Duodenal mucosa (tissue), 2 donors: ENCODE data around the gene WWOX.

ENCODE experiments used
- H3K27ac ChIP-seq: one replicate; pipeline ENCODE4 v1.7.0; 2013; ENCODE audit warnings: low read depth, low read length
- H3K27me3 ChIP-seq, 2 donors: one replicate each; pipeline ENCODE4 v1.7.0; 2013; ENCODE audit warnings: low read length in 2 of 2, control low read depth in 1 of 2; ENCODE audit not compliant: insufficient read depth in 2 of 2, control insufficient read depth in 1 of 2
- H3K36me3 ChIP-seq, 2 donors: one replicate each; pipeline ENCODE4 v1.7.0; 2013; ENCODE audit warnings: low read length in 2 of 2, control low read depth in 1 of 2; ENCODE audit not compliant: insufficient read depth in 2 of 2, control insufficient read depth in 1 of 2
- H3K4me1 ChIP-seq, 2 donors: one replicate each; pipeline ENCODE4 v1.7.0; 2013; ENCODE audit warnings: low read length in 2 of 2, control low read depth in 1 of 2; ENCODE audit not compliant: insufficient read depth in 2 of 2, control insufficient read depth in 1 of 2
- H3K4me3 ChIP-seq, 2 donors: one replicate each; pipeline ENCODE4 v1.7.0; 2013; ENCODE audit warnings: low read length in 2 of 2, low read depth in 1 of 2
- H3K9ac ChIP-seq, 2 donors: one replicate each; pipeline ENCODE4 v1.7.0; 2013; ENCODE audit warnings: low read length in 2 of 2, low read depth in 1 of 2
- H3K9me3 ChIP-seq, 2 donors: one replicate each; pipeline ENCODE4 v1.7.0; 2013; ENCODE audit warnings: low read length in 2 of 2, control low read depth in 1 of 2; ENCODE audit not compliant: control insufficient read depth in 1 of 2

WWOX gene

GRCh38 chr16:78535098-78535497 lies 435.6 kb downstream of the WWOX start:
- no peaks in the 10 kb centered on the region for H3K9me3 ChIP-seq
- H3K36me3 ChIP-seq: no peaks in the 10 kb centered on the region
- no peak overlapping the region for H3K27ac ChIP-seq
- no peak overlapping the region for H3K9ac ChIP-seq
- no peak overlapping the region for H3K4me3 ChIP-seq
- H3K4me1 ChIP-seq: no peaks in the 10 kb centered on the region
- H3K27me3 ChIP-seq: no peaks in the 10 kb centered on the region

- Histone ChIP-seq H3K27me3 (no peaks in the 10 kb centered on the region), H3K4me3 (no peak overlapping the region), H3K27ac (no peak overlapping the region)
Observed at GRCh38 chr16:78537511-78537910, 438.1 kb downstream of the WWOX start.

GRCh38 chr16:78538292-78538691 lies 438.8 kb downstream of the WWOX start:
- Histone ChIP-seq H3K4me3 (no peak overlapping the region), H3K4me1 (no peaks in the 10 kb centered on the region), H3K36me3 (no peaks in the 10 kb centered on the region), H3K9ac (no peak overlapping the region), H3K27ac (no peak overlapping the region), H3K9me3 (no peaks in the 10 kb centered on the region), H3K27me3 (no peaks in the 10 kb centered on the region)

More at GRCh38 chr16:78537511-78537910, 438.1 kb downstream of the WWOX start:
- no peaks in the 10 kb centered on the region for H3K36me3 ChIP-seq
- no peaks in the 10 kb centered on the region for H3K9me3 ChIP-seq
- no peaks in the 10 kb centered on the region for H3K4me1 ChIP-seq
- no peak overlapping the region for H3K9ac ChIP-seq

GRCh38 chr16:78538919-78539318 lies 439.5 kb downstream of the WWOX start:
- Histone ChIP-seq H3K9ac (no peak overlapping the region), H3K36me3 (no peaks in the 10 kb centered on the region), H3K9me3 (no peaks in the 10 kb centered on the region), H3K4me1 (no peaks in the 10 kb centered on the region), H3K27ac (no peak overlapping the region), H3K27me3 (no peaks in the 10 kb centered on the region), H3K4me3 (no peak overlapping the region)

- Histone ChIP-seq H3K27ac (no peak overlapping the region), H3K9me3 (no peaks in the 10 kb centered on the region), H3K4me1 (no peaks in the 10 kb centered on the region), H3K27me3 (no peaks in the 10 kb centered on the region), H3K4me3 (no peak overlapping the region), H3K9ac (no peak overlapping the region), H3K36me3 (no peaks in the 10 kb centered on the region)
Observed at GRCh38 chr16:78542419-78542818, 443.0 kb downstream of the WWOX start.

- no peaks in the 10 kb centered on the region for H3K27me3 ChIP-seq
- H3K27ac ChIP-seq: no peak overlapping the region
- no peak overlapping the region for H3K4me3 ChIP-seq
- H3K9ac ChIP-seq: no peak overlapping the region
- no peaks in the 10 kb centered on the region for H3K36me3 ChIP-seq
- H3K4me1 ChIP-seq: no peaks in the 10 kb centered on the region
- H3K9me3 ChIP-seq: no peaks in the 10 kb centered on the region
Observed at GRCh38 chr16:78543023-78543422, 443.6 kb downstream of the WWOX start.

GRCh38 chr16:78549366-78549765 lies 449.9 kb downstream of the WWOX start:
- Histone ChIP-seq H3K4me1 (peaks cover 0 to 5% of the 10 kb centered on the region in 2 donors), H3K9ac (no peak overlapping the region), H3K9me3 (no peaks in the 10 kb centered on the region), H3K27ac (no peak overlapping the region), H3K36me3 (no peaks in the 10 kb centered on the region), H3K27me3 (no peaks in the 10 kb centered on the region), H3K4me3 (no peak overlapping the region)

GRCh38 chr16:78551487-78552085 lies 452.1 kb downstream of the WWOX start:
- Histone ChIP-seq H3K9me3 (no peaks in the 10 kb centered on the region), H3K27me3 (no peaks in the 10 kb centered on the region), H3K4me1 (peaks cover 0 to 5% of the 10 kb centered on the region in 2 donors), H3K27ac (no peak overlapping the region), H3K9ac (no peak overlapping the region), H3K4me3 (peak overlapping the region in 1 of 2 donors; percentile 7), H3K36me3 (no peaks in the 10 kb centered on the region)

GRCh38 chr16:78552106-78552675 lies 452.7 kb downstream of the WWOX start:
- Histone ChIP-seq H3K27ac (no peak overlapping the region), H3K4me1 (peaks cover 0 to 5% of the 10 kb centered on the region in 2 donors), H3K4me3 (peak overlapping the region in 1 of 2 donors; percentile 7), H3K27me3 (no peaks in the 10 kb centered on the region), H3K9me3 (no peaks in the 10 kb centered on the region), H3K36me3 (no peaks in the 10 kb centered on the region), H3K9ac (no peak overlapping the region)

- Histone ChIP-seq H3K27me3 (no peaks in the 10 kb centered on the region), H3K9me3 (no peaks in the 10 kb centered on the region), H3K9ac (no peak overlapping the region), H3K27ac (no peak overlapping the region), H3K4me3 (no peak overlapping the region), H3K4me1 (peaks cover 0 to 5% of the 10 kb centered on the region in 2 donors), H3K36me3 (no peaks in the 10 kb centered on the region)
Observed at GRCh38 chr16:78552716-78553115, 453.3 kb downstream of the WWOX start.
